SK-N-SH treated with all-trans-retinoic acid at 6 μM for 48 hours (cell line): ENCODE data around the gene OTUD3.
"Not testable (repeated sequence)": the region's sequence is repeated elsewhere in the genome, so short reads cannot be mapped to it uniquely, and the experiment has no call there.

ENCODE experiments used
- ATAC-seq: fragments of 200-7000 bp; cut with Tn5 transposase; 3 replicates; pipeline ENCODE4 v1.9.1; 2020; ENCODE audit warnings: mild to moderate bottlenecking, moderate library complexity
- ARNTL ChIP-seq: fragments of 450-650 bp; formaldehyde crosslinking; IDR thresholded peaks from 2 replicates; pipeline ENCODE4 v1.5.0; 2020; ENCODE audit warnings: low read depth, mild to moderate bottlenecking, moderate library complexity, borderline replicate concordance
- BACH2 ChIP-seq: fragments of 250-450 bp; sonication (Bioruptor Pico); IDR thresholded peaks from 2 replicates; pipeline ENCODE4 v1.9.0; 2021; ENCODE audit warnings: mild to moderate bottlenecking, borderline replicate concordance
- CSDC2 ChIP-seq: fragments of 250-450 bp; sonication (Bioruptor Pico); IDR thresholded peaks from 2 replicates; pipeline ENCODE4 v1.5.0; 2020; ENCODE audit warnings: mild to moderate bottlenecking, moderate library complexity
- GLIS3 ChIP-seq: fragments of 250-450 bp; sonication (Bioruptor Pico); IDR thresholded peaks from 2 replicates; pipeline ENCODE4 v1.5.0; 2020; ENCODE audit warnings: mild to moderate bottlenecking, moderate library complexity
- ISL1 ChIP-seq: fragments of 250-450 bp; sonication (Bioruptor Pico); IDR thresholded peaks from 2 replicates; pipeline ENCODE4 v2.1.2; 2022; ENCODE audit warnings: mild to moderate bottlenecking, moderate library complexity
- OSR1 ChIP-seq: fragments of 250-450 bp; sonication (Bioruptor Pico); IDR thresholded peaks from 2 replicates; pipeline ENCODE4 v1.8.0; 2022; ENCODE audit warnings: moderate library complexity, mild to moderate bottlenecking, inconsistent platforms
- PATZ1 ChIP-seq: fragments of 250-450 bp; sonication (Bioruptor Pico); IDR thresholded peaks from 2 replicates; pipeline ENCODE4 v1.8.0; 2020; ENCODE audit warnings: mild to moderate bottlenecking, moderate library complexity, borderline replicate concordance
- POU6F1 ChIP-seq: fragments of 250-450 bp; sonication (Bioruptor Pico); IDR thresholded peaks from 2 replicates; pipeline ENCODE4 v1.8.0; 2021; ENCODE audit warnings: low read depth, mild to moderate bottlenecking, moderate library complexity, borderline replicate concordance
- PPARA ChIP-seq: fragments of 250-450 bp; sonication (Bioruptor Pico); IDR thresholded peaks from 2 replicates; pipeline ENCODE4 v1.5.0; 2020; ENCODE audit warnings: mild to moderate bottlenecking, borderline replicate concordance
- RARB ChIP-seq: fragments of 250-450 bp; sonication (Bioruptor Pico); IDR thresholded peaks from 2 replicates; pipeline ENCODE4 v1.8.0; 2021; ENCODE audit warnings: mild to moderate bottlenecking, moderate library complexity
- SNAI2 ChIP-seq: fragments of 250-450 bp; sonication (Bioruptor Pico); IDR thresholded peaks from 2 replicates; pipeline ENCODE4 v1.5.0; 2020; ENCODE audit warnings: mild to moderate bottlenecking, moderate library complexity
- TCF4 ChIP-seq: fragments of 250-450 bp; sonication (Bioruptor Pico); IDR thresholded peaks from 2 replicates; pipeline ENCODE4 v1.8.0; 2021; ENCODE audit warnings: mild to moderate bottlenecking, moderate library complexity, borderline replicate concordance
- TOX ChIP-seq: fragments of 250-450 bp; sonication (Bioruptor Pico); IDR thresholded peaks from 2 replicates; pipeline ENCODE4 v1.8.0; 2021; ENCODE audit warnings: mild to moderate bottlenecking, moderate library complexity, borderline replicate concordance
- ZC3H10 ChIP-seq: fragments of 250-450 bp; sonication (Bioruptor Pico); IDR thresholded peaks from 2 replicates; pipeline ENCODE4 v1.5.1; 2021; ENCODE audit warnings: mild to moderate bottlenecking, moderate library complexity
- ZFP3 ChIP-seq: fragments of 250-450 bp; sonication (Bioruptor Pico); IDR thresholded peaks from 2 replicates; pipeline ENCODE4 v1.5.0; 2020; ENCODE audit warnings: mild to moderate bottlenecking, moderate library complexity
- ZFP30 ChIP-seq: fragments of 450-650 bp; formaldehyde crosslinking; IDR thresholded peaks from 2 replicates; pipeline ENCODE4 v1.5.0; 2022; ENCODE audit warnings: mild to moderate bottlenecking, moderate library complexity
- ZNF70 ChIP-seq: fragments of 450-650 bp; formaldehyde crosslinking; IDR thresholded peaks from 2 replicates; pipeline ENCODE4 v1.5.0; 2020; ENCODE audit warnings: mild to moderate bottlenecking, moderate library complexity
- ZNF8 ChIP-seq: fragments of 450-650 bp; formaldehyde crosslinking; IDR thresholded peaks from 2 replicates; pipeline ENCODE4 v1.5.0; 2020; ENCODE audit warnings: mild to moderate bottlenecking, moderate library complexity

Gene OTUD3

GRCh38 chr1:19877181-19877750, 4.9 kb upstream of the OTUD3 start (continued):
- TF ChIP-seq PPARA (CRISPR knock-in tag), result no peak

- ATAC-seq, result no peak
- TF ChIP-seq POU6F1 (no peak), TCF4 (CRISPR knock-in tag) (no peak)
- TF ChIP-seq, all 23 proteins: peak for 0
These were observed 4.2 kb upstream of the OTUD3 start for GRCh38 chr1:19877821-19878636.

GRCh38 chr1:19878637-19878985, 3.6 kb upstream of the OTUD3 start:
- no peak for TF ChIP-seq GLIS3 (CRISPR knock-in tag)
- no peak for TF ChIP-seq PATZ1 (CRISPR knock-in tag)
- no peak for TF ChIP-seq ZNF70 (CRISPR knock-in tag)
- ATAC-seq, result no peak

- ATAC-seq, result no peak
- no peak for TF ChIP-seq TOX (CRISPR knock-in tag)
- TF ChIP-seq PPARA (CRISPR knock-in tag), result no peak
- no peak for TF ChIP-seq ZC3H10 (CRISPR knock-in tag)
- no peak for TF ChIP-seq ZFP3 (CRISPR knock-in tag)
- no peak for TF ChIP-seq OSR1 (CRISPR knock-in tag)
- no peak for TF ChIP-seq ARNTL (CRISPR knock-in tag)
- TF ChIP-seq RARB (CRISPR knock-in tag), result no peak
- no peak for TF ChIP-seq TCF4 (CRISPR knock-in tag)
- TF ChIP-seq BACH2 (CRISPR knock-in tag), result no peak
These were observed 3.0 kb upstream of the OTUD3 start for GRCh38 chr1:19879227-19879626.

GRCh38 chr1:19879661-19880060, 2.5 kb upstream of the OTUD3 start:
- ATAC-seq, result no peak
- no peak for TF ChIP-seq TCF4 (CRISPR knock-in tag)
- no peak for TF ChIP-seq ZFP3 (CRISPR knock-in tag)
- no peak for TF ChIP-seq CSDC2 (CRISPR knock-in tag)

- 0 out of 2 replicates have a peak, but pooled peaks have one; percentile 6 for TF ChIP-seq ZNF8 (CRISPR knock-in tag)
- not testable (repeated sequence) for ATAC-seq
These were observed 1.4 kb upstream of the OTUD3 start for GRCh38 chr1:19880841-19881240.

- TF ChIP-seq SNAI2 (CRISPR knock-in tag) (no peak), OSR1 (CRISPR knock-in tag) (no peak), ARNTL (CRISPR knock-in tag) (no peak), ZFP30 (CRISPR knock-in tag) (no peak), TOX (CRISPR knock-in tag) (no peak), ISL1 (no peak), RARB (CRISPR knock-in tag) (no peak), ZNF70 (CRISPR knock-in tag) (no peak), GLIS3 (CRISPR knock-in tag) (no peak), PPARA (CRISPR knock-in tag) (no peak), TCF4 (CRISPR knock-in tag) (no peak), POU6F1 (no peak), ZNF8 (CRISPR knock-in tag) (no peak), CSDC2 (CRISPR knock-in tag) (no peak), ZFP3 (CRISPR knock-in tag) (no peak), ZC3H10 (CRISPR knock-in tag) (no peak), BACH2 (CRISPR knock-in tag) (no peak), PATZ1 (CRISPR knock-in tag) (no peak)
- TF ChIP-seq, all 23 proteins: peak for 0
- no peak for ATAC-seq
These were observed 2.1 kb downstream of the OTUD3 start for GRCh38 chr1:19884312-19884711.
